ENCODE results near the gene RINL.

Gene RINL

DNA sequence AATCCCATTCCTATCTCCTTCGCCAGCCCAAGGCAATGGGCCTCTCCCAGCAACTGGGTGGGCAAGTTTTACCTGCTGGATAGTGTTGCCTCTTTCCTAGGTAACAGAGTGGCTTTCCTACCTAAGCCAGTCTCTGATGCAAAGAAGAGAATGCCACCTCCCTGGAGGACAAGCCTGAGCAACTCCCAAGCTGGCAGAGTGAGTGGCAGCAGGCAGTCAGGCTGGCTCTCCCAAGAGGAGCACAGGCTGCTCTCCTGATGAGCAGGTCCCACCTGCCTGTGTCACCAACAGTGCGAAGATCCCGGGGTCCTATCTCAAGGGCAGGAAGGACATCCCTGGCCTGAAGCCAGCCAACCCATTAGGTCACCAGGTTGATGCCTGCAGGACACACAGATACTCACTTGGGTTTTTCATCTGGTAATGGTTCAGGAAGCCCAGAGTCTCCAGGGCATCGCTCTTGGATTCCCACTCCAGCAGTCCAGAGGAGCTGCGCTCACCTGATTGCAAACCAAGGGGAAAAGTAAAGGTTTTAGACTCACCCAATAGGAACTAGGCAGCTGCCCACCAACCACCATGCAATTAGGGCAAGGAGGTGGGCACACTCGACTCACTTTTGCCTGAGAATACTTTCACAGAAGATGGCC, 41.0 kb downstream of the RINL start:
- Histone ChIP-seq H3K27me3 (ENCODE audit: insufficient read depth, low read depth, severe bottlenecking) (no peaks in the 10 kb centered on the region), H3K4me3 (ENCODE audit: low read depth, low read length) (no peak overlapping the region), H3K9me3 (ENCODE audit: severe bottlenecking) (no peaks in the 10 kb centered on the region), H3K27ac (0 out of 2 replicates have a peak overlapping the region, but pooled peaks have one; percentile 9), H3K36me3 (peaks cover 67% of the 10 kb centered on the region)
- DNase-seq, result no peak
- no peak for TF ChIP-seq CTCF (IDR thresholded peaks at IDR 0.05; ENCODE audit: low read depth, low read length)

DNA sequence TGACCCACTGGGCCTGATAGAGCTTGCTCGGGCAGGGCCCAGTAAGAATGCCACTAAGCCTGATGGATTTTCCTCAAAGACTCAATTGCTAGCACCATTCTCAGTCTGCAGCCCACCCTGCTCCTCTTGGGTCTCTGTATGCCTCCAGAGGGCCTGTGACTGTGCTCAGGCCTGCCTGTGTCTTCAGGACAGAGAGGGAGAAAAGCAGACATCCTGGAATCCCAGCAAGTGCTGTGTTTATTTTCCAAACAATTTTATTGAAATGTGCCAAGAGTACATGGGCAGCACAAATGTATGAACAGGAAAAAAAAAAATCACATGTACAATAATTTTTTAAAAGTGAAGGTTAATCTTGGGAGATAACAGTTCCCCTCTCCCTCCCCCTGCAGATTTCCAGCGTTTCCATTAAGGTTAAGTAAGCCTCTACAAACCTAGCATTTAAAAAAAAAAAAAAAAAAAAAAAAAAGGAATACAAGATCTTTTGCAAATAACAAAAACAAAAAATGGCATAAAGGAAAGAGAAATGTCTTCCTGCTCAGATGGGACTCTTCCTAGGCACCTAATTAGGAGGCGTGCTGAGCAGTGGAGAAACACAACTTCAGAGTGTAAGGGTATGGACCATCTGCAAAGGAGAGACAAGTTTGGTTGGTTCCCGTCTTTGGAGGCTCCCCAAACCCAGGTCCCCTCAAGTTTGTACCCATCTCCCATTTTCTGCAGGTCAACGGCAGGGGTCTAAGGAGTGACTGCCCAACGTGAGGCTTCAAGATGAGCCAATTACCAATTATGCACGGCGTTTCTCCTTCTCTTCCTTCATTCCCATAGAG, 41.7 kb downstream of the RINL start:
- no peak for DNase-seq
- Histone ChIP-seq H3K4me3 (ENCODE audit: low read depth, low read length) (no peak overlapping the region), H3K36me3 (peaks cover 59% of the 10 kb centered on the region), H3K27ac (0 out of 2 replicates have a peak overlapping the region, but pooled peaks have one; percentile 9), H3K9me3 (ENCODE audit: severe bottlenecking) (no peaks in the 10 kb centered on the region), H3K27me3 (ENCODE audit: insufficient read depth, low read depth, severe bottlenecking) (no peaks in the 10 kb centered on the region)
- no peak for TF ChIP-seq CTCF (IDR thresholded peaks at IDR 0.05; ENCODE audit: low read depth, low read length)

DNA sequence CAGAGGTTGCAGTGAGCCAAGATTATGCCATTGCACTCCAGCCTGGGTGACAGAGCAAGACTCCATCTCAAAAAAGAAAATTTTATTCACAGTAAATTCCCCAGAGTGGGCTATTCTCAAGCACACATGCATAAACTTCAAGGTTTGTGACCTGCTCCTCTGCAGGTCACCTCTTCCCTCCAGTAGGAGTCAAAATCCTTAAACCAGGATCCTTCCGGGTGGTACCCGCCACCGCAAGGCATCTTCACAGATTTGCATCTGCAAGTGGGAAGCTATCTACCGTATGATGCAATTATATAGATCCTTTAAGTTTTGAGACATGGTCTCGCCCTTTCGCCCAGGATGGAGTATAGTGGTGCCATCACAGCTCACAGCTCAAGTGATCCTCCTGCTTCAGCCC, 43.5 kb downstream of the RINL start:
- no peak for DNase-seq
- Histone ChIP-seq H3K27ac (no peak overlapping the region), H3K4me3 (ENCODE audit: low read depth, low read length) (no peak overlapping the region), H3K9me3 (ENCODE audit: severe bottlenecking) (no peaks in the 10 kb centered on the region), H3K27me3 (ENCODE audit: insufficient read depth, low read depth, severe bottlenecking) (no peaks in the 10 kb centered on the region), H3K36me3 (peaks cover 52% of the 10 kb centered on the region)
- no peak for TF ChIP-seq CTCF (IDR thresholded peaks at IDR 0.05; ENCODE audit: low read depth, low read length)

DNA sequence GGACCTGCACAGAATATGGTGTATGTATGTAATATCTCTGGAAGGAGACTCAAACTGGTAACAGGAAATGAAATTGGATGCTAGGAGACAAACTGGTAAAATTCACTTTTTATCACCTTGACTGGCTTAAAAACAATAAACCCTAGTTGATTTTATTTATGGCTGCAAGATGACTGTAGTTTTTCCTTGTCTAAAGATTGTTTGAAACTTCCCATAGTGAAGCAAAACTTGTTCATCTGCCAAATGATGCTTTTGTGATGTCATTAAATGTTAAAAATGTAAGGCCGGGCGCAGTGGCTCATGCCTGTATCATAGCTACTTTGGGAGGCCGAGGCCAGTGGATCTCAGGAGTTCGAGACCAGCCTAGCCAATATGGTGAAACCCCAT, 44.0 kb downstream of the RINL start:
- DNase-seq, result no peak
- no peaks in the 10 kb centered on the region for H3K27me3 ChIP-seq (ENCODE audit: insufficient read depth, low read depth, severe bottlenecking)
- no peak overlapping the region for H3K4me3 ChIP-seq (ENCODE audit: low read depth, low read length)
- no peak for TF ChIP-seq CTCF (IDR thresholded peaks at IDR 0.05; ENCODE audit: low read depth, low read length)
- no peak overlapping the region for H3K27ac ChIP-seq
- no peaks in the 10 kb centered on the region for H3K9me3 ChIP-seq (ENCODE audit: severe bottlenecking)
- peaks cover 51% of the 10 kb centered on the region for H3K36me3 ChIP-seq

DNA sequence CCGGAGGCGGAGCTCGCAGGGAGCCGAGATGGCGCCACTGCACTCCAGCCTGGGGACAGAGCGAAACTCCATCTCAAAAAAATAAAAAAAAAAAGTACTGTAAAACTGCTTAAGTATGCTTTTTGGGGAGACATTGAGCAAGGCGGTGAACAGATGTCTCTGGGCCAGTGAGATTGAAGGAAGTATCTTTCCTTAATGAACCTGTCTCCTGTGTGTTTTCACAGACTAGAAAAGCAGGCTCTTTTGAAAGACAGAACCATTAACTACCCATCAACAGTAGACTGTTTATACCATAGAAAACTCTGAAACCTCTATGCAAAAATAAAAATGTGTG, 45.0 kb downstream of the RINL start:
- peak overlapping the region; percentile 48 for H3K27ac ChIP-seq
- H3K4me3 ChIP-seq (ENCODE audit: low read depth, low read length), result no peak overlapping the region
- H3K36me3 ChIP-seq, result peaks cover 48% of the 10 kb centered on the region

More for the DNA sequence above, 45.0 kb downstream of the RINL start:
- Histone ChIP-seq H3K27me3 (ENCODE audit: insufficient read depth, low read depth, severe bottlenecking) (no peaks in the 10 kb centered on the region), H3K9me3 (ENCODE audit: severe bottlenecking) (no peaks in the 10 kb centered on the region)
- TF ChIP-seq CTCF (IDR thresholded peaks at IDR 0.05; ENCODE audit: low read depth, low read length), result no peak
- DNase-seq, result no peak
